Glomerular endothelial cell (primary cell): Measurements from ENCODE around the gene RNF152. TPM values are rescaled to one million over a fixed set of nuclear protein-coding genes. Genes with fewer than 3 reads are reported as not detected.

Source experiments
- DNase-seq: peaks from one replicate; pipeline ENCODE4 v3.0.0-alpha.2; 2011; ENCODE audit warnings: low read depth, low spot score; ENCODE audit errors: extremely low read depth
- total RNA-seq: library from RNA; depleted of rRNA; stranded (reverse); fragments of >200 nt; gene quantifications from 2 replicates; pipeline ENCODE4 v1.2.3, GENCODE V29; 2015

Gene RNF152
- total RNA-seq = 26.7 and 59.6 TPM in 2 replicates

- no peak for DNase-seq
Observed at GRCh38 chr18:61892683-61893308, at the start of gene RNF152. Gene RNF152, minus strand, starts transcription at chr18:61893007. Its CDS starts 76,544 bp downstream, at chr18:61816463.

- no peak for DNase-seq
Observed at GRCh38 chr18:61941948-61942471, 49.2 kb upstream of the RNF152 start.

DNA sequence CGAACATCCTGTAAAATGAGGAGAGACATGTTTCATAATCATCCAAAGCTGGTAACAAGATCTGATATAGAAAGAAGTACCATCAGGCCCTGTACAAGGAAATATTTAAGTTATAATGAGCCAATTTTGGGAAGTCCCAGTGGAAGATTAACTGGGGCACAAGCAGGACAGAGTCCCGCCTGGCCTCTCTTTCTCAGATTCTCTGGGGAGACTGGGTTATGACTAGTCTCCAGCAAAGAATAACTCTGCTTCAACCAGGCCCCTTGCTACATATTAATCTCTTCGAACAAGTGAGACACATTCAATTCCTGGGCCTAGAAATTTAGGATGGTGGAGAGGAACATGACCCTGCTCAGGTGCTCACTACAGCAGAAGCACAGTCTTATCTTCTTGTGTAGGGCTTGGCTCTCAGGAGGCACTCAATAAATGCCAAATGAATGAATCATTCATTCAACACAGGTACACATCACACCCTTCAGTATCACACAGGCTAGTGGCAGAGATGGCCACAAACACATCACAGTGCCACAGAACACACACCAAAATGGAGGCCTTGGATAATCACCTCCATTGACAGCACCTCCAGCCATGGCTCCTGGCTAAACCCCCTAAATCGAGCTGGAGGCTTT is 46.4 kb upstream of the RNF152 start:
- no peak for DNase-seq

DNA sequence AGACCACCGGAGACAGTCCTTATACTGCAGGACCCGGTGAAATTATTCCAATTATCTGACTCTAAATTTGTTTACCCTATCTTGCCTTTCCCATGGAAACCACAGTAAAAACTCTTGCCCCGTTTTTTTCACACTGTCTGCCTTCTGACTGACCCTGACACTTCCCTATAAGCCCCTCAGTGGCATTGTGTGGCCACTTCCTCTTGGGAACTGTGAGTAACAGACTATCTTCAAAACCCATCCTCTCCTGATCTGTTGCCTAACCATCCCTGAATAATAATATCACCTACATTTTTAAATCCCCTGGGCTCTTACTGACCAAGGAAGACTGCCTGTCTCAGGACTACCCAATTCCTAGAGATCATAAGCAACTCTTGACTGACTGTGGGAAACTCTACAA is 42.6 kb upstream of the RNF152 start:
- no peak for DNase-seq

GRCh38 chr18:61931654-61932379 is 39.0 kb upstream of the RNF152 start:
- DNase-seq = no peak

DNA sequence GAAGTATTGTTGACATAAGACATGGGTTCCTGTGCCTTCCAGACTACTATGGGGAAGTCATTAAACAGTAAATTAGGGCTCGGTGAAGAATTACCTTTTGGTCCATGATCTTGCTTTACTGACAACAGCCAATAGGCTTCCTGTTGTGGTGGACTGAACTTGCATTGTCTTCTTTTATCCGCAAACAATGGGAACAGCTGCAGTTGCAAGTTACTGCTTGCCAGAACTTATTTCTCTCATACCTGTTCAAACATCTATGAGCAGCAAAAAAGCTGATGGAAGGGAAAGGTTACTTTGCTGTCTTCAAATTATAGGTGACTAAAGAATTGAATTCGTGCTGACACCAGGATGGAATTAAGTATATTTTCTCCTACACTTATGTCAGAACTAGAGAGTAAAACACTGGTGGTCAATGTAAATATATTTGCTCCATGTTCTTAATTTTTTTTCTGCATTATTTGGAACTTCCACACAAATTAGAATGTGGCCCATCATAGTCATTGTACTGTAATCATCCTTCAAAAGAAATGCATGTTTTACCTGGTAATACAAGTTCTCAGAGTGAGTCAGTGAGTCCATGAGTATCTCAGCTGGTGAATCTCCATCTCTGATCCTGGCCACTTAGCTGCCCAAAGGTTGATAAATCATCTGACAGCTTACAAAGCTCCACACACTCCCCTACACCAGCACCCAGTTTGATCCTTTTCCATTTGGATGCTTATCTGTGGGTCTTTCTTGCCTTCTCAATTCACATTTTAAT is 37.3 kb upstream of the RNF152 start:
- no peak for DNase-seq

GRCh38 chr18:61926532-61926931 is 33.7 kb upstream of the RNF152 start:
- DNase-seq = no peak

DNA sequence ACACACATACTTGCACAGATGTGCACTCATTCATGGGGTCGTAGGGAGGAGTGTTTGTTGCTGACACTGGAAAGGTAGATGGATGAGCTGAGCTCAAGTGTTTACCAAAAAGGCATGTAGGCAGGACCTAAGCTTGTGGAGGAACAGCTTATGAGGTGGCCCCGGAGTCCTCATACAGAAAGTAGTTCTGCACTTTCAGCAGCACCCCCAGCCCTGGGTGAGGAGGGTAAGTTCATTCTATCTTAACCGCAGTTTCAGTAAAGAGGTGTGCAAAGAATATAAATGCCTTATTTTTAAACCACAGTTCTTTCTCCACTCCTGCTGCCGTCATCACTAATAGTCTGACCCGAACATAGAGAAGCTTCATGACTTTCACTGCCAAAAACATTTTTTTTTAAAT is 31.7 kb upstream of the RNF152 start:
- DNase-seq = no peak

- DNase-seq = no peak
Observed at GRCh38 chr18:61922435-61922834, 29.6 kb upstream of the RNF152 start.

DNA sequence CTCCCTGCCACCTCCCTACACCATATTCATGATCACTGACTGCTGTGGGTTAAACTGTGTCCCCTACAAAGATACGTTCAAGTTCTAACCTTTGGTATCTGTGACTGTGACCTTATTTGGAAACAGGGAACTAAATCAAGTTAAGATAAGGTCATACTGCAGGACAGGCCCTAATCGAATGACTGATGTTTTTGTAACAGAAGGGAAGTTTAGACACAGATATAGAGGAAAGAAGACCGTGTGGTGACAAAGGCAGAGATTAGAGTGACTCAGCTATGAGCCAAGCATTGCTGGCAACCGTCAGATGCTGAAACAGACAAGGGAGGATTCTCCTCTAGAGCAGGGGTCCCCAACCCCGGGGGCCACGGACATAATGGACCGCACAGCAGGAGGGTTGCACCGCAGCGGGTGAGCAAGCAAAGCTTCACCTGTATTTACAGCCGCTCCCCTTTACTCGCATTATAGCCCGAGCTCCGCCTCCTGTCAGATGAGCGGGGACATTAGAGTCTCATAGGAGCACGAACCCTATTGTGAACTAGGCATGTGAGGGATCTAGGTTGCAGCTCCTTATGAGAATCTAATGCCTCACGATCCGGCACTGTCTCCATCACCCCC is 28.9 kb upstream of the RNF152 start:
- no peak for DNase-seq

- DNase-seq = no peak
Observed at GRCh38 chr18:61917818-61918217, 25.0 kb upstream of the RNF152 start.

DNA sequence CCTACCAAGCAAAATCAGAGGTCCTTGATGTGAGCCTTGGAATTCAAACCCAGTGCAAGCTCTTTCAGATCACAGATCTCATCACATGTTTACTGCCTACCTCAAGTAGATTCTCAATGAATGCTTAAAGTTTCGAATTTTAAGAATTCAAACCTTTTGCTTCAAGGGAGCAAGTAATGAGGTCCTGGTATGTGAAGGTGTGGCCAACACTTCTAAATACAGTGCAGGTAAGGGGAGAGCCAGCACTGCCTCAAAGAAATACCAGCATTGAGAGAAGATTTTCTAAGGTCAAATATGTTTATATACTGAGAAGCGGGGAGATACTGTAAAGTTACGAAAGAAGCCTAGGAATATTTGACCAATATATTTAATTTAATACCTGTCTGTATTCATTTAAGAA is 19.7 kb upstream of the RNF152 start:
- no peak for DNase-seq

- DNase-seq = no peak
Observed at GRCh38 chr18:61910101-61910500, 17.3 kb upstream of the RNF152 start.

DNA sequence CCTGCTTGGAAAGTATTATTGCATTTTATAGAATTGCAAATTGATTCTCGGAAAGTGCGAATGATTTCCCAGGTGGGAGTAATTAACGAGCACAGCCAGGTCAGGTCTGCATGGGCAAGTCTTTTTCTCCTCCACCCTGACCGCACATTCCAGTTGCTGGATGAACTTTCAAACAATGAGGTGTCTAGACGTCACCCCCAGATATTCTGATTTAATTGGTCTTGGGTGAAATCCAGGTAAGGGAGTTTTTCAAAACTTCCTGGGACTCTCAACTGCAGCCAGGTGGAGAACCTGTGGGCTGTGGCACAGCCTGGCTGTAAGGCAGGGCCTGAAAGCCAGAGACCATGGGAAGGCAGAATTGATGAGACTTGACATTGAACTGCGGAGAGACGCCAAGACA is 15.9 kb upstream of the RNF152 start:
- no peak for DNase-seq

- peak; percentile 47 for DNase-seq
Observed at GRCh38 chr18:61901323-61901986, 8.6 kb upstream of the RNF152 start.

DNA sequence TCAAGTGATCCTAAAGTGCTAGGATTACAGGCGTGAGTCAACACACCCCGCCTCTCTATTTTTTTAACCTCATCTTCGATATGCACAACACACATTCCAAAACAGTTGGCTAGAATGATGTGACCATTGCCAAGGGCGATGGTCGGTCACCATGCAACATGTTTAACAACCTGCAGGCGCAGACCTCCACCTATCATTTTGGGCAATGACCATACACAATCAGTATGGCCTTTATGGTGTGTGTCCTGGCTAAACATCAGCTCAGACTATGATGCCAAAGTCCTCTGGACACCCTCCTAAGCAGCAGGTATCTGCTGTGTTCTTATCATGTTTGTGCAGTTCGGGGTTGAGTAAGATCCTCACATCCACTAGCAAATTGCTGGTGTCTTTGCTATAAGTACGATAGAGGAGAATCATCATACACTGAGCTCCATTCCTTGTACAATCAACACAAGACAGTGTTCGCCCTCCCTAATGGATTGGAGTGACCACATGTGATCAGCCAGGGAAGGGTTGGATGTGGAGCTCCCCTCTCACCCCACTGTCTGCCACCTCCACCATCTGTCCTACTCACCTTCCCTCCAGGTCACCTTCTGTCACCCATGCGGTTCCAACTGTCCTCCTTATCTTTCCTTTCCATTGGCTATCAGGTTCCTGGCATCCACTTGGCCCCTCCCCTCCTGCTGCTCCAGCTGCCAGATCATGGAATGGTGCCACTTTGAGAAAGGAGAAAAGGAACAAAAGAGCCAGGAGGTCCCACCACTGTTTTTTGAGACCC is 7.9 kb upstream of the RNF152 start:
- DNase-seq = no peak

DNA sequence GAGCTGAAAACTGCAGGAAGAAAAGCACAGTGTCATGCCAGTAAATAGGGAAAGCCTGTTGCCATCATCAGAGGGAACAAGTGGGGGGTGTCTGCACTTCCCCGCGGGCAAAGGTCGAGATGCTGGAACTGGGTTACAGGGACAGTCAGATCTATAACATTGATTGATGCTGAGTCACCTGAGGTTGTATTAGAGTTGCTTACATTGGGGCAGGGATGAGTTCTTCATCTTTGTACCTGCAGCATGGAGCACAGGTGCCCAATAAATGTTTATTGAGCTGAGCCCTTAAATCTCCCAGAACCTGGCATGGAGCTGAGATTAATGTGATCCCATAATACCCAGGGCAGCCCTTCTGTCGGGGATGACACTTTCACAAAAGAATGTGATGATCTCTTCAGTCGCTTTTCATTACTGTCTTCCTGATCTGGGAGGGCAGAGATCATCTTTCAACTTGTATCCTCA is 5.9 kb upstream of the RNF152 start:
- DNase-seq = no peak

DNA sequence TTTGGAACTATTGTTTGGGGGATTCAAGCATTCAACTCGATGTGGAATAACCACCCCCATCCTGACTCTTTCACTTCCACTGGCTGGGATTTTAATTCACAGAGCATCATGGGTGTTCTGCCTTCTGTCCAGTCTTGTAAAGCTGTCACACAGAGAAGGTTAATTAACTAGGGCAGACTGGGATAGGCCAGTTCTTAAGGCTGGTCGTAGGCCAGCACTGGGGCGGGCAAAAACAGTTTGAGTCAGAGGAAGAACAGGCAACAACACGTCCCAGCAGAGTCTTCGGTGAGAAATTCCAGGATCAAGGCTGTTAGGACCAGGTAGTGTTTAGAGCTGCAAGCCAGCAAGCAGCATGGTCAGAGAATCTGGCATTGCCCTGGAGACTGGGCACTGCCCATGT is 4.0 kb upstream of the RNF152 start:
- DNase-seq = peak; percentile 23

DNA sequence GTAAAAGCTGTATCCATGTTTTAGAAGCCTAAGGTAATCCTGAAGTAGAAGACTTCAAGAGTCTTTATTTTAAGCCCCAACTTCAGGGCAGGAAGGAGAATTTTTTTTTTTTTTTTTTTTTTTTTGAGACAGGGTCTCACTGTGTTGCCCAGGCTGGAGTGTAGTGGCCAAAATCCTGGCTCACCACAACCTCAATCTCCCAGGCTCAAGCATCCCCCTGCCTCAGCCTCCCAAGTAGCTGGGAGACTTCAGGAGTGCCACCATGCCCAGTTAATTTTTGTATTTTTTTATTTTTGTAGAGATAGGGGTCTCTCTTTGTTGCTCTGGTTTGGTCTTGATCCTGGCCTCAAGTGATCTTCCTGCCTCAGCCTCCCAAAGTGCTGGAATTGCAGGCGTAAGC is 3.3 kb upstream of the RNF152 start:
- no peak for DNase-seq
